Brain microvascular endothelial cell (primary cell): ENCODE measurements around the gene SNX3.

Source experiments
- DNase-seq: peaks from one replicate; pipeline ENCODE4 v3.0.0-alpha.2; 2020
- H3K27ac ChIP-seq: fragments of 250-450 bp; sonication (Bioruptor Pico); 2 replicates; pipeline ENCODE4 v1.5.1; 2020; ENCODE audit warnings: mild to moderate bottlenecking, moderate library complexity
- H3K27me3 ChIP-seq: fragments of 250-450 bp; sonication (Bioruptor Pico); replicated peaks from 2 replicates; pipeline ENCODE4 v1.5.1; 2020; ENCODE audit warnings: mild to moderate bottlenecking
- H3K36me3 ChIP-seq: fragments of 250-450 bp; sonication (Bioruptor Pico); replicated peaks from 2 replicates; pipeline ENCODE4 v1.5.1; 2020; ENCODE audit warnings: mild to moderate bottlenecking
- H3K4me3 ChIP-seq: 2 replicates; pipeline ENCODE4 v1.5.1; 2011; ENCODE audit warnings: low read depth, mild to moderate bottlenecking, control low read depth, low read length, moderate library complexity
- in situ Hi-C: cut with HindIII; loops from 2 replicates; pipeline ENCODE4 v1.10.0; 2017; ENCODE audit warnings: low sequenced_read_pairs, low pct_ligation_motif_present
- TF ChIP-seq, protein P1 (sequence below): IDR thresholded peaks from 2 replicates; pipeline ENCODE4 v1.5.1; 2011; ENCODE audit warnings: low read depth, mild to moderate bottlenecking, moderate library complexity, low read length, control low read depth, inconsistent platforms; ENCODE audit errors: missing control alignments

The SNX3 gene

DNA sequence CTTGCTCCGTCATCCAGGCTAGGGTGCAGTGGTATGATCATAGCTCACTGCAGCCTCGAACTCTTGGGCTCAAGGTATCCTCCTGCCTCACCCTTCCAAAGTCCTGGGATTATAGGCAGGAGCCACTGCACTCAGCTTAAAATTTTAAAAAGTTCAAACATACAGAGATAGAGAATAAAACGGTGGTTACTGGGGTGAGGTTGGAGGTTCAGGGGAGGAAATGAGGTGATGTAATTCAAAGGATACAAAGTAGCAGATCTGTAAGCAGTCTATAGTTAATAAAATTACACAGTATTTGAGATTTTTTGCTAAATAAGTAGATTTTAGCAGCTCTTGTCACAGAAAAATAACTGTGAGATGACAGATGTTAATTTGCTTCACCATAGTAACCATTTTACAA, 26.5 kb upstream of the SNX3 start:
- H3K27ac ChIP-seq = no peak overlapping the region
- no peaks in the 10 kb centered on the region for H3K36me3 ChIP-seq
- H3K4me3 ChIP-seq = no peak overlapping the region
- H3K27me3 ChIP-seq = no peaks in the 10 kb centered on the region
- TF ChIP-seq, protein P1, sequence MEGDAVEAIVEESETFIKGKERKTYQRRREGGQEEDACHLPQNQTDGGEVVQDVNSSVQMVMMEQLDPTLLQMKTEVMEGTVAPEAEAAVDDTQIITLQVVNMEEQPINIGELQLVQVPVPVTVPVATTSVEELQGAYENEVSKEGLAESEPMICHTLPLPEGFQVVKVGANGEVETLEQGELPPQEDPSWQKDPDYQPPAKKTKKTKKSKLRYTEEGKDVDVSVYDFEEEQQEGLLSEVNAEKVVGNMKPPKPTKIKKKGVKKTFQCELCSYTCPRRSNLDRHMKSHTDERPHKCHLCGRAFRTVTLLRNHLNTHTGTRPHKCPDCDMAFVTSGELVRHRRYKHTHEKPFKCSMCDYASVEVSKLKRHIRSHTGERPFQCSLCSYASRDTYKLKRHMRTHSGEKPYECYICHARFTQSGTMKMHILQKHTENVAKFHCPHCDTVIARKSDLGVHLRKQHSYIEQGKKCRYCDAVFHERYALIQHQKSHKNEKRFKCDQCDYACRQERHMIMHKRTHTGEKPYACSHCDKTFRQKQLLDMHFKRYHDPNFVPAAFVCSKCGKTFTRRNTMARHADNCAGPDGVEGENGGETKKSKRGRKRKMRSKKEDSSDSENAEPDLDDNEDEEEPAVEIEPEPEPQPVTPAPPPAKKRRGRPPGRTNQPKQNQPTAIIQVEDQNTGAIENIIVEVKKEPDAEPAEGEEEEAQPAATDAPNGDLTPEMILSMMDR = no peak
- in situ Hi-C loops = no loop called here
- DNase-seq = no peak

DNA sequence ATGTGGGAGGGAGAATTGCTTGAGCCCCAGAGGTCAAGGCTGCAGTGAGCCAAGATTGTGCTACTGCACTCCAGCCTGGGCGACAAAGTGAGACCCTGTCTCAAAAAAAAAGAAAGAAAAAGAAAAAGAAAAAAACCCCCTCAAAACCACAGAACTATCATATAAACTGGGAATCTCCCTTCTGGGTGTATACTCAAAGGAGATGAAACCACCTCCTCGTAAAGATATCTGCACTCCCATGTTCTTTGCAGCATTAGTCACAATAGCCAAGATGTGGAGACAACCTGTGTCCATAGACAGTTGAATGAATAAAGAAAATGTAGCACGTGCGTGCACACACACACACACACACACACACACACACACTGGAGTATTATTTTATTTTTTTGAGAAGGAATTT, 25.5 kb upstream of the SNX3 start:
- no peaks in the 10 kb centered on the region for H3K27me3 ChIP-seq
- no peak overlapping the region for H3K4me3 ChIP-seq
- H3K36me3 ChIP-seq = no peaks in the 10 kb centered on the region
- TF ChIP-seq, protein P1 = no peak
- DNase-seq = no peak
- in situ Hi-C loops = no loop called here
- H3K27ac ChIP-seq = no peak overlapping the region

DNA sequence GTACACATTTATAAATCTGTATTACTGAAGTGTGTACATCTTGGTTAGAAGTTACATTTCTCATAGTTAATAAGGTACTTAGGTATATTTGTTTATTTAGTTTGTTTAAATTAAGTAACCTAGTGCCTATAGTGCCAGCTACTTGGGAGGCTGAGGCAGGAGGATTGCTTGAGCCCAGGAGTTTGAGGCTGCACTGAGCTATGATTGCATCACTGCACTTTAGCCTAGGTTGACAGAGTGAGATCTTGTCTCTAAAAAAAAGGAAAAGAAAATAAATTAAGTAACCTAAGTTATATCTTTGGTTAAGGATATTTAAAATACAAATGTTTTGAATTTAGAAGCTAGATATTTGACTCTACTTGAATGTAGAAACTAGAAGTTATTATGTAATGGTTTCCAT, 24.5 kb upstream of the SNX3 start:
- Histone ChIP-seq H3K4me3 (no peak overlapping the region), H3K27ac (no peak overlapping the region), H3K36me3 (no peaks in the 10 kb centered on the region), H3K27me3 (no peaks in the 10 kb centered on the region)
- TF ChIP-seq, protein P1 = no peak
- in situ Hi-C loops = no loop called here
- no peak for DNase-seq

DNA sequence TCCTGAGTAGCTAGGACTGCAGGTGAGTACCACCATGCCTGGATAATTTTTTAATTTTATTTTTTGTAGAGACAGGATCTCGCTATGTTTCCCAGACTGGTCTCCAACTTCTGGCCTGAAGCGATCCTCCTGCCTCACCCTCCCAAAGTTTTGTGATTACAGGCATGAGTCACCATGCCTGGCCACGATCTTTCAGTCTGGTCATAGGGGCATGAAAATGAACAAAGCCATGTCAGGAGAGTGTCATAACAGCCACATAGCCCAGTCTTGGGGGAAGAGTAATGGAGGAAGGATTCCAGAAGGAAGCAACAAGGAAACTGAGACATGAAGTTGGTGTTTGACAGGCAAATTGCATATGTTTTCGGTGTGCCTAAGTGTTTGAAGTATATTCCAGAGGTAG, 17.0 kb upstream of the SNX3 start:
- Histone ChIP-seq H3K4me3 (no peak overlapping the region), H3K36me3 (no peaks in the 10 kb centered on the region), H3K27me3 (no peaks in the 10 kb centered on the region), H3K27ac (no peak overlapping the region)
- TF ChIP-seq, protein P1 = no peak
- DNase-seq = no peak
- in situ Hi-C loops = no loop called here

DNA sequence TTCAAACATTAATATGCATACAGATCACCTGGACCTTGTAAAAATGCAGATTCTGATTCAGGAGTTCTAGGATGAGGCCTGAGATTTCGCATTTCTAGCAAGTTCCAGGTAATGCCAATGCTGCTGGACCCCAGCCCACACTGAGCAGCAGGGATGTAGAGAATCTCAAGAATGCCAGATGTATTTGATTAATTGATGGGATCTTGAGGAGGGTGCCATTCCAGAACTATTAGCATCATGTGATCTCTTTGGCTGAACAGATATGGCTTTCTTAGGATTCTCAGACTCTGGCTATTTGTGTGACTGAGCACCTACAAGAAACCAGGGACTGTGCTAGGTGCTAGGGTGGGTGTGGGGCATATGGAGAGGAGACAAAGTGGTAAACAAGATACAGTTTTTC, 16.5 kb upstream of the SNX3 start:
- DNase-seq = no peak
- Histone ChIP-seq H3K27me3 (no peaks in the 10 kb centered on the region), H3K27ac (no peak overlapping the region), H3K36me3 (no peaks in the 10 kb centered on the region), H3K4me3 (no peak overlapping the region)
- TF ChIP-seq, protein P1 = no peak
- in situ Hi-C loops = no loop called here

DNA sequence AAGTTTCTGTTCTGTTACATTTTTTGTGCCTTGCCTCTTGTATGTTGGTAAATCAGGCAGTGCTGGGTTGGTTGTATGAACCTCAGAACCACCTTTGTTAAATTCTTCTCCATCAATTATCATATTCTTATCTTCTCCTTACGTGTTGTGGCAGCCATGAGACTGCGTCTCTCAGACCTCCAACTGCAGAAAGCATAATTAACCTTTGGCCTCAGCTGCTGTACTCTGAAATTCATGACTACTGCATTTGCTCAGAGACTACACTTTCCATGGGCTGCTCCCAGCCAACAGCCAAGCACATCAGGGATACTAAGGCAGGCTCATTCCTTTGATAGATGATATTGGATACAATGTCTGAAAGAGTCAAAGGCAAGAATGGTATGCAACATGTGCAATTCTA, 15.1 kb upstream of the SNX3 start:
- Histone ChIP-seq H3K36me3 (no peaks in the 10 kb centered on the region), H3K27ac (no peak overlapping the region)
- in situ Hi-C loops = no loop called here

More for the DNA sequence above, 15.1 kb upstream of the SNX3 start:
- TF ChIP-seq, protein P1 = no peak
- H3K4me3 ChIP-seq = no peak overlapping the region
- DNase-seq = no peak
- no peaks in the 10 kb centered on the region for H3K27me3 ChIP-seq
